Colon (tissue), 2 donors: ENCODE measurements around the gene DIS3L.
"Not testable (repeated sequence)": the region's sequence is repeated elsewhere in the genome, so short reads cannot be mapped to it uniquely, and the experiment has no call there.

Experiments used
- FAIRE-seq: peaks from 2 replicates; lab custom pipeline; 2012; peaks lifted over from hg19 to GRCh38; lab: Jason Lieb, UNC
- donor health status: control.
- donor health status: control.

Gene DIS3L

DNA sequence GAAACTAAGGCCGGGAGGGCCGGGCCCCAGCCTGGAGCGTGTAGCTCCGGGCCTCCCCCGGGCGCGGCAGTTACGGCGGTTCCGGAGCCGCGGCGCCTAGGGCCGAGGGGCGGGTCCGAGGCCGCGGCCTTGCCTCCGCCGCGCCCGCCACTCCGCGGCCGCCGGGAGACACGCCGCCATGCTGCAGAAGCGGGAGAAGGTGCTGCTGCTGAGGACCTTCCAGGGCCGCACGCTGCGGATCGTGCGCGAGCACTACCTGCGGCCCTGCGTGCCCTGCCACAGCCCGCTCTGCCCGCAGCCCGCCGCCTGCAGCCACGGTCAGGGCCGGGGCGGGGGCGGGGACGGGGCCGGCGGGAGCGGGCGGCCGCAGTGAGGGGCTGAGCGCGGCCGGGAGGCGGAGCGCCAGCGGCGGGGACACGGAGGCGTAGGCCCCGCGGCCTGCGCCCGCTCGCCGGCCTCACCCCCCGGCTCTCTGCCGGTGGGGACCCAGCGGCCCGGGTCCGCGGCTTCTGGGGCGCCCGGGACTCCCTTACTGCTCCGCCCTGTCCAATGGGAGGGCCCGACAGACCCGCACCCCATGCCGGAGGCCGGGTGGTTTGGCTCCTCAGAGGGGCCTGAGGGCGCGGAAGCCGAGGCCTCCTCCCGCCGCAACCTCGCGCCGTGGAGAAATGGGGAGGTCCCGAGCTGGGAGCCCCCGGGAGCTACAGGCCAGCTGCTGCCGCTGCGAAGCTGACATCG is at the start of gene DIS3L:
DIS3L (plus strand) TSS at position 150 of the 738 bp plus-strand sequence; CDS start at position 179, 29 bp downstream.
- no peak for FAIRE-seq

DNA sequence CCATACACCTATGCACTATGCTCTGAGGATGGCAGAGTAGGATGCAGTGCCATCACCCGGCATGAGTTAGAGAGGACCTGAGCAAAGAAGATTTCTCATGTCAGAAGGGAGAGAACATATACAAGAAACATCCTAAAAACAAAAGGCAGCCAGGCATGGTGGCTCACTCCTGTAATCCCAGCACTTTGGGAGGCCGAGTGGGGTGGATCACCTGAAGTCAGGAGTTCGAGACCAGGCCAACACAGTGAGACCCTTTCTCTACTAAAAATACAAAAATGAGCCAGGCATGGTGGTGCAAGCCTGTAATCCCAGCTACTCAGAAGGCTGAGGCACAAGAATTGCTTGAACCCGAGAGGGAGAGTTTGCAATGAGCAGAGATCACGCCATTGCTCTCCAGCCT is 47.5 kb upstream of the DIS3L start:
- not testable (repeated sequence) for FAIRE-seq

DNA sequence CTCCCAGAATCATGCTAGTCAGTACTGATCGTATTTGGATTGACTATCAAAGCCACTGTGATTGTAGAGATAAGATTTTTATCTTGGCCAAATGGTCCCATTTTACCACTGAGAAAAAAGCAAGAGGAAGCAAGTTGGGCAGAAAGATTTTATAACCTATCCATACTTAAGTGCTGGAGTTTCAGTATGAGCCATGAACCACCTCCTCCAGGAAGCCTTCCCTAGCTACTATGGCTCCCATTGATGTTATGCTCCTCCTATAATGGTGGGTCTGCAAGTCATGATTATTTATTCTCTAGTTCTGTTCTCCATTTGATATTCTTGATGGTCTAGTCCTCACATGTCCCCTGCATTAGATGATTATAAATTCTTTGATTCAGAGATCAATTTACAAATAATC is 46.4 kb upstream of the DIS3L start:
- no peak for FAIRE-seq

DNA sequence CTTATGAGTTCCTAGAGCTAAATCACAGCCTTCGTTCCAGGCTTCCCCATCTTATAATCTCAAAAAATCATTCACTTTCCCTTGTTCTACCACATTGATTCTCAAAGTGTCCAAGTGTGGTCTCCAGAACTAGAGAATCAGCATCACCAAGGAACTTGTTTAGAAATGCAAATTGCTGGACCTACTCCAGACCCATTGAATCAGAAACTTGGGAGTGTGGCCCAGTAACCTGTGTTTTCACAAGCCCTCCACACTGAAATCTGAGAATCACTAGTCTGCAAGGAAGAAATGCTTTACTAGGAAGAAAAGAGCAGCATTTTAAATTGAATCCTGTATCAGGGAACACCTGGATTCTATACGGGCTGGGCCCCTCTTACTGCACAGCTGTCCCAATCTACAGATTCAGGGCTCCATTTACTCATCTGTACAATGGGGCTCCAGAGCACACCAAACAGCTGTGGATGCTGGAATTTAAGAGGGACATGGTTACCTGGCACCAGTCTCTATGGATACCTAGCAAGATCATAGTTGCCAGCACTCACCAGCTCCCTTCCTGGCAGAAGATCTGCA is 43.7 kb upstream of the DIS3L start:
- FAIRE-seq, result no peak

DNA sequence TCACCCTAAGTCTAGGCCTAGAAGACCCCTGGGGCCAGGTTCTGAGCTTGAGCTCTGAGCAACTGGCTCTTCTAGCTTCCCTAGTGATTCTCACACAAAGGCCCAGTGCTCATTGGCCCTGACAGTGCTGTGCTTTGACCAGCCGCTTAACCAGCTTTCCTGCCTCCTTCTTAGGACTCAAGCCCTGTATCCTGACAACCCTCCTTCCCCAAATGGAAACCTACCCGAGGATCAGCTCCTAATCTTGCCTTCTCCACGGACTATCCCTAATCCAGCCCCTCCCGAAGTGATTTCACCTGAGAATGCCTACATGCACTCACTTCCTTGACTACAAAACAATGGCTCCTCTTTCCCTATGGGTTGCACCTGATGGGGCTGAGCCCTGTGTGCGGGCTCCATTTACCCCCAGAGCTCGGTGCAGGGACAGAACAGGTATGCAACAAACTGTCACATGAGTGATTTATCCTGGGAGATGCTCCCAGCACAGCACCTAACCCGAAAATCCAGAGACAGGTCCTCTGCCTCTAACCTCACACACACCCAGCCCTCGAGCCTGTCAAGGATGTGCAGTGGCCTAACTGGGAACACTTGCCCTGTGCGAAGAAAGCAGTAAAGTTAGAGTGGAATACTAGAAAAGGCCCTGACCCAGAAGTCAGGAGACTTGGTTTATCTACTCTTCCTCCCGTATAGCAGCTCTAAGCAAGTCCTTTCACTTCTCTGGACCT is 42.1 kb upstream of the DIS3L start:
- no peak for FAIRE-seq

DNA sequence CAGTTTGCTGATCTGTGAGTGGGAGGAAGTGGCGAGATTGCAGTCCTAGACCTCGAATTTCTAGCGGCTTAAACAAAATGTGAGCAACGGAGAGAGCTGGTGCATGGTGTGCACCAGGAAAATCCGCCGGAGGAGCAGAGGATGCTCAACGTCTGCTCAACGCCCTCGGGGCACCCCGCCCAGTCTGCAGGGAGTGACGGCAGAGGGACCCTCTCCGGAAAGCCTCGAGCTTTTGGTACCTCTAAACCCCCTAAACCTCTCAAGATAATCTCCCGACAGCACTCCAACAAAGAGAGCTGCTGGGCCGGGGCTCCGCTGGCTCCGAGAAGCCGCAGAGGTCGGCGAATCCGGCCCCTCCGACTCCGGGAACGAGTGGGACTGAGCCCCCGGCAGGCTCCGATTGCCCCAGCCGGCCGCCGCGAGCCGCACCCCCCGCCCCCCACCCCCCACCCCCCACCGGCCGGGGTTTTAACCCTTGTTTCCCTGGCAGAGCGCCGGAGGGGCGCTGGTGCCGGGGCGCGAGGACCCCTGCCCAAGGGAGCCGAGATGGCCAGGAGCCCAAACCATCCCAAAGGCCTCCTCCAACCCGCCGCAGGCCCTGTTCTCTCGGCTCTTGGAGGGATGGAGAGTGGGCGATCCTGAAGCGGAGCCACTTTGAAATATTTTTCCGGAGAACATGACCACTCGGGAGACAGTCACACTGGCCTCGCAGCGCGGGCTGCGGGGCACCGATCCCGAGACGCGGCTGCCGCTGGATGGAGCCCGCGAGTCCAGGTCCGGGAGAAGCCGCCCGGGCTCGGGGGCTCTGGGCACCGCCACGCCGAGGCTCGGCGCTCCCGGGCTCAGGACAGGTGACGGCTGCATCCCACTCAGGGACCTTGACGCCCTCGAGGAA is 41.3 kb upstream of the DIS3L start:
- no peak for FAIRE-seq

DNA sequence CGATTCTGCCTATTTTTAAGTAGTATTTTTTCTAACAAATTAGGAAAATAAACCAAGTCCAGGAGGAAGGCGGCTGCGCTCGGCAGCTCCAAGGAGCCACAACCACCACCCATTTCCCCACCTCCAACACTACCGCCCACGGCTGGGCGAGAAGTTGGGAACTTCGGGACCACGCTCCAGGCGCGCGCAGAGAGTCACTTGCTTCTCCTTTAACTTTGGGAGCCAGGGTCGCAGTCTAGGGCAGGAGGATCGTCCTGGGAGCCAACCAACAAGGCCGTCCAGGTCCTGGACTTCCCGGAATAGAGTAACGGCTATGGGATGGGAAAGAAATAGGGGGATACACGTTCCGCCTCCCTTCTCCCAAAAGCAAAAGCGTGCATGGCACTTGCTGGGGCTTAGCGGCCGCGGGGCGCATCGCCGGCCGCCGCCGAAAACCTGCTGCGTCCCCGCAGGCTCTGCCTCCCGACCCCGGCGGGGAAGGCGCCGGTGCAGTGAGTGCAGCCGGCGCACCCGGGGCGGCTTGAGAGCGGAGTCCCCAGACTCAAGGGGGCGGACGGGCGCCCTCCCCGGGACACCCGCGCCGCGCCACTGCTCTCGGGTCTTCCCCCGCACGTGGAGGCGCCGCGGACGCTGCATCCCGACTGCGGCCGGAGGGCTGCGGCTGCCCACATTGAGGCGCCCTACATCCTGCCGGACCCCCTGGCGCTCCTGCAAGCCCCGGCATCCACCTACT is 40.5 kb upstream of the DIS3L start:
- FAIRE-seq, result no peak

DNA sequence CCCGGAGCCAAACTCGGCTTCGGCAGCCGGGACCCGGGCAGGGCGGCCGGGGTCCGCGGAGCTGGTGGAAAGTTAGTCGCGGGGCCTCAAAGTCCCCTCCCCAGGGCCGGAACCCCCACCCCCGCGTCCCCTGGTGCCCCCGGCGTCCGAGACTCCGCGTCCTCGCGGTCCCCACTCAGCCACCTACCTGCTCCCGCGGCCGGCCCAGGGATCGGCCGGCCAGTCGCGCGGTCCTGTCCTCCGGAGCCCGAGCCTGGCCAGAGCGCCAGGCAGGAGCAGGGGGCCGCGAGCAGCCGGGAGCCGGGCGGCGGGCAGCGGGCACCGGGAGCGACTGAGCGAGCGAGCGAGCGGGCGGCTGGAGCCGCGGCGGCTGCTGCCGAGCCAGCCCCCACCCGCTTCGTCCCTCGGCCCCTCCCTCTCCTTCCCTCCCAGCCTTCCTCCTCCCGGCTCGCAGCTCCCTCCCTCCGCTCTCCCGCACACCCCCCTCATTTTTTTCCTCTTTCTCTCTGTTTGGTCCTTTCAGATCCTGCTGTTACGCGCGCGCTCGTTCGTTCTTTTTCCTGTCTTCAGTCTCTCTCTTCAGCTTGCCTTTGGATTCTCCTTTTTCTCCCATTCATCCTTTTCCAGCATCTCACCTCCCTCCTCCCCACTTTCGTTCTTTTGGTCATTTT is 39.8 kb upstream of the DIS3L start, which contains the start of gene MEGF11:
MEGF11 (minus strand) TSS at position 333 of the 671 bp plus-strand sequence. CDS start 125,347 bp downstream, outside the sequence.
- no peak for FAIRE-seq

DNA sequence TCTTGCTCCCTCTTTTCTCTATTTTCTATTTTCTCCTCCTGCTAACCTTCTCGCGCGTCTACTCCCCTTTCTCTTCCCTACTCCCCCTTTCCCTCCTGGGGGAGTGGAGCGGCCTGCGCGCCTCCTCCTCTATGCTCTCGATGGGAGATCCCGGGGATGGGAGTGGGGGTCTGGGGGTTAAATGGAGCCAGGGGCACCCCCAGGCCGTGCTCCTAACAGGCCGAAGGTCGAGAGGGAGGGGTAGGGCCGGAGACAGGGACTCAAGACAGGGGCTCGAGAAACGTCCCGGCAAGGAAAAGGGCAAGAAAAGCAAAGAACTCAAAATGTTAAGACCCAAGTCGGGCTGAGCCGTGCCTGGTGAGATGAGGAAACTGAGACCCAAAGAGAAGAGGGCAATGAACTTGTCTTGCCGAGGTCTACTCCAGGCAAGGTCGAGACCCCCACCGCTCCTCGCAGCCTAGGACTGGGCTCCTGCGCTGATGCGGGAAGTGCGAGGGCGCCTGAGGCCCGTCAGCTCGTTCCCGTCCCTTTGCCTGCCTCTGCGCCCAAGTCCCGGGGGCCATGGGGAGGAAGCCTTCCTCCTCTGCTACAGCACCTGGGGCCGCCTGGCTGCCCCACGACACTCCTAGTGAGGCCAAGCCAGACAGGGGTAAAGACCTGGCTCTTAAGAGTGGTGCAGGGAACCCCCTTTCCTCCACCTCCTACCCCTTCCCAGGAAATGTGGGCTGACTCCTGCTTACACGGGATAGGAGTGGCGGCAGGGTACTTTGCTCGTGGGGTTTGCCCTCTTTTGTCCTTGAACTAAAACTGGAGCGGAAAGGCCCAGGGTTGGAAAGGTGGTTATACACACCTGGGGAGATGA is 39.0 kb upstream of the DIS3L start:
- no peak for FAIRE-seq

DNA sequence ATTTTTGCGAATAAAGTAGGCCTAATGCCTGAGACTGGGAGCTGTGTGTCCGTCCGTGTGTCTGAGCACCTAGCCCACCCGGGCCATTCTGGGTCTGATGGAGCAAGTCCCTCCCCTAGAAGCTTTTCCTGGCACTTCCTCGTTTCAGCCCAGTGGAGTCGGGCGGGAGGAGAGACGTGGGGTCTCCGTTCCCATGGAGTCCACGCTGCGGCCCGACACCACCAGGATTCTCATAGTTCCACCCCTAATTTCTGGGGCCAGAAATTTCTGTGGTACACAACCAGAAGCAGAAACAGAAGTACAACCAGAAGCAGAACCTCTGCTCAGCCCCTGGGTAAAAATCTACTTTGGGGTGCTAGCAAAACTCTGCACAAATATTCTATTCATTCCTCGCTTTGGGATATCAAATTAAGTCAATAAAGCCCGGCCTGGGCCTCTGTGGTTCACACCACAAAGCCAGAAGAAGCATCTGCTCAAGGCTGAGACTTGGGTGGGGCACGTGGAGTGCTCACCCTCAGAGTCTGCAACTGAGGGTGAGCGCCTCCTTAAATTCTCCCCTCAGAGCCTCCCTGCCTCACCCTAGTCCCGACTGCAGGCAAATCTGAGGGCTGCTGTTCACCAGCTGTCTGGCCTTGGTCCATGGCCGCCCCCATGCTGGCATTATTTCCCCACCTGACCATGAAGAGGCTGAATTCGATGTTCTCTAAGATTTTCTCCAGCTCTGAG is 38.3 kb upstream of the DIS3L start:
- FAIRE-seq, result no peak

DNA sequence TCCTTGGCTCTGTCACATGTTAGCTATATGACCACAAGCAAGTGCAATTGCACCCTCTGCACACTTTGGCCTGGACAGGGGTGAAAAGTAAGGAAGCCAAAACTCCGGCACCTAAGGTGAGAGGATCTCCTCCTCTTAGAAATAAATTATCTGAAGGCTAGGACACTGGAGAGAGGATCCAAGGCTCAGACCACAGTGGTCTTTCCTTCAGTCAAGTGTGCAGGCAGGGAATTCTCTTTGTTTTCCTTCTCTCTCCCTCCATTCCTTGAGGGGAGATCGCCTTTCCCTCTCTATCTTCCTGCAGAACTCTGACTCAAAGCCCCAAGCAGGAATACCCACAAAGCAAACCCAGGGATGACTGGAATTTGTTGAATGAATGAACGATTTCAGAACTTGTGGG is 36.7 kb upstream of the DIS3L start:
- FAIRE-seq, result no peak

DNA sequence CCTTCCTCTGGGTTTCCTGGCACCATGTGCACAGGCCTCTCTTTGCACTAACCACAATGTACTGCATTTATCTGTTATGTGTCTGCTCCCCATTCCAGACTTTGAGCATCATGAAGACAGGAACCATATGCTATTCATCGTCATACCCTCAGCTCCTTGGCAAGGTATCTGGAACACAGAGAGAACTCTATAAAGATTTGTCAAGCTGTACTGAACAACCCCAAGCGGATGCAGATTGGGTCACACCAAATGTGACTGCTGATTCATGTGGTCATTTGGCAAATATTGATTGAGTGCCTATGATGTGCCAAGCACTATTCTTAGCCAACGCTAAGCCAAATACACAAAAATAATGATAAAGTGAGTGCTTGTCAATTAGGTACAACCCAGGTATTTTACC is 32.3 kb upstream of the DIS3L start:
- FAIRE-seq, result no peak

DNA sequence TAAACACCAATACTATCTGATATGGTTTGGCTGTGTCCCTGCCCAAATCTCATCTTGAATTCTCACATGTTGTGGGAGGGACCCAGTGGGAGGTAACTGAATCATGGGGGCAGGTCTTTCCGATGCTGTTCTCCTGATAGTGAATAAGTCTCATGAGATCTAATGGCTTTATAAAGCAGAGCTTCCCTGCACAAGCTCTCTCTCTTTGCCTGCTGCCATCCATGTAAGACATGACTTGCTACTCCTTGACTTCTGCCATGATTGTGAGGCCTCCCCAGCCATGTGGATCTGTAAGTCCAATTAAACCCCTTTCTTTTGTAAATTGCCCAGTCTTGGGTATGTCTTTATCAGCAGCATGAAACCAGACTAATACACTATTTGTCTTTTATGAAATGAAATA is 30.5 kb upstream of the DIS3L start:
- not testable (repeated sequence) for FAIRE-seq

DNA sequence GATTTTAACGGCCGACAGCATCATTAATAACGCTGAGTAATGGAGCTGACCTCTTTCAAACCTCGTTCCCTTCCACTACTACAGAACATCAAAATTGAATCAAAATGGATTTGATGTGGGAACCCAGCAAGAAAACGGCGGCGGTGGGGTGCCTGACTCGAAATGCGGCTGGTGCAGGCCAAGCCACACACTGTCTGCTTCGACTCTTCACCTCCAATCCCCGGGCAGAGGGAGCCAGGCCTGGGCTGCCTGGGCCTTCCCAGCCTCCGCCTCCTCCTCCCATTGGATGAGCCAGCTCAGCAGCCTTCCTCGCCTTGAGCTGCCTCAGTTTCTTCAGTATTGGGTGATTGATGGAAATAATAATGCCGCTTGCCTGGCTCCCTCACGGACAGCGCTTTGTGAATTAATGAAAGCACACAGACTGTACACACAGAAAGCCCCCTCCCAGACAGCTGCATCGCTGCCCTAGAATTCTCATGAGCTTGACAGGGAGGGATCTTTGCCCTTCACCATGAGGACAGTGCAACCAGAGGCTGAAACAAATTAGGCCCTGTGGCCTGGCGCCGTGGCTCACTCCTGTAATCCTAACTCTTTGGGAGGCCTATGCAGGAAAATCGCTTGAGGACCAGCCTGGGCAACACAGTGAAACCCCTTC is 28.4 kb upstream of the DIS3L start:
- no peak for FAIRE-seq

DNA sequence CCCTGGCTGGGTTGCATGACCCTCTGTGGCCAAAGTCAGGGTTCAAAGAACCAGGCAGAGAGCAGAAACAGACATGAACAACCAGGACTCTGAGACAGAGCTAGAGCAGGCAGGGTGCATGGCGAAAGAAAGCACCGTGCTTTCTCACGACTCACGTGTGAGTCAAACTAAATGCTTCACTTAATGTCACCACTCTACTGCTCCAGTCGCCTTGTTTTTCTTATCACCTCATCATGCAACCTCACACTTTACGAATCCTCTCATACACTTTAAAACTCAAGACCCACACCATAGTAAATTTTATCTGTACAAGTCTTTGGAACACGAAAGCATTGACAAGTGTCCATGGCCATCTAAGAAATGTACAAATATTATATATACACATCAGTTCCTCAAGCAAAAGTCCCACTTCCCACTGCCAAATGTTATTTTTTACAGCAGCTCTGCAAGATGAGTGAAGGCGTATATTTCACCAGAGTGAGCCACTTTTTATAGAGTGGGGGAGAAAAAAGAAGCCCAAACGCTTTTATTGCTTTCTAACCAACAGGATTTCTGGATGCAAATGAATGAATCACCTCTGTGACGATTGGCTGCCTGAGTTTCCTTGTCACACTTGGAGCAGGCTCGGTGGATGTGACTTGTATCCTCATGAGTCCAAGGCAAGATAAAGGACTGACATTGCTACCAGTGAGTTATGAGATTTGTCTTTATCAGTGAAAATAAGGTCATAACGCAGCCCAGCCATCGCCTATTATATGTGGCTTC is 23.9 kb upstream of the DIS3L start:
- FAIRE-seq, result no peak

DNA sequence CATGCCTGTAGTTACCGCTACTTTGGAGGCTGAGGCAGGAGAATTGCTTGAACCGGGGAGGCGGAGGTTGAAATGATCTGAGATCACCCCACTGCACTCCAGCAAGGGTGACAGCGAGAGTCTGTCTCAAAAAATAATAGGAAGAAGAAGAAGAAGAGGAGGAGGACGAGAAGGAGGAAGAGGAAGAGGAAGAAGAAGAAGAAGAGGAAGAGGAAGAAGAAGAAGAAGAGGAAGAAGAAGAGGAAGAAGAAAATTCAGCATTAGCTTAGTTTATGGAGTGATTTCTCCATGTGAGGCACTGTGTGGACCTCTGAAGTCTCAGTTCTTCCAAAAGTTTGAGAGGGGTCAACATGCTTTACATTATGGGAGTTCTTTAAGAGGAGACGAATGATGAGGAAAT is 22.4 kb upstream of the DIS3L start:
- FAIRE-seq, result no peak

DNA sequence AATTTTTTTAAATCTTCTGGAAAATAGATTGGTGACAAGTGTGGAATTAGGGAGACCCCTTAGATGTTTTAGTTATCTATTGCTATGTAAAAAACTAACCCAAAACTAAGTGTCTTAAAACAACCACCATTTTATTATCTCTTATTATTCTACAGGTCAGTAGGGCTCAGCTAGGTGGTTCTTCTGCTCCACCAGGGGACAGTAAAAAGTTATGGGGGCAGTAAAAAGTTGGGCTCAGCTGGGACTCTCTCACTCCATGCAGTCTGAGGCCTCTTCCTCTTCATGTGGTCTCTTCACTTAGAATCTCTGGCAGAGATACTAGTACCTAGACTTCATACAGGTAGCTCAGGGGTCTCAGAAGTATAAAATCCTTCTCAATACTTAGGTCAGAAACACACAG is 18.0 kb upstream of the DIS3L start:
- no peak for FAIRE-seq

DNA sequence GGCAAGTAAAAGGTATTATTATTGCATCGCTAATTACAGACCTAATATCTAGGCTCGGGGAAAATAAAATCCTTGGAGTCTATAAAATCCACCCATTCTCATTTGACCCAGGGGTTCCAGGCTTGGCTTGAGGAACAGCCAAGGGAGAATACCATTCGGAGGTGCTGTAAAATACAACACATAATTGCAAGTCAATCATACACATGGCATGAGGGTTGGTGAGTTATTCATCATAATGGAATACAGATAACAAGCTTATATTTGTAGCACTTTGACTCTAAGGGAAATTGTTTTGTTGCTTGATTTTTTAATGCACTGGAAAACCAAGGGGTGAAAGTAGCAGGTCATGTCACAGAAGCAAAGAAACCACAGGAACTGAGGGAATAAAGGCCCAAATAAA is 16.8 kb upstream of the DIS3L start:
- no peak for FAIRE-seq
